MCF 10A (cell line): ENCODE results near the gene CHADL. TPM values are rescaled to one million over a fixed set of nuclear protein-coding genes. Genes with fewer than 3 reads are reported as not detected.
"Not testable (repeated sequence)": the region's sequence is repeated elsewhere in the genome, so short reads cannot be mapped to it uniquely, and the experiment has no call there.

Source experiments
- BruUV-seq: library from RNA; stranded (reverse); fragments of 400-500 nt; replicated peaks from 2 replicates; lab custom pipeline; 2021; lab: Mats Ljungman, UMichigan
- CTCF ChIA-PET: fragments of 300-600 bp; sonication (Branson Sonifier 250); formaldehyde crosslinking; extraction: SDS; loops from one replicate; lab custom pipeline; 2021; ENCODE audit warnings: antibody characterized with exemption, inconsistent platforms; lab: Yijun Ruan, JAX
- POLR2A ChIA-PET: fragments of 300-600, 350-650 bp; sonication (Branson Sonifier 250); formaldehyde crosslinking; extraction: SDS; loops from one replicate; lab custom pipeline; 2020; ENCODE audit warnings: antibody characterized with exemption, inconsistent platforms; lab: Yijun Ruan, JAX
- DNase-seq: peaks from one replicate; pipeline ENCODE4 v3.0.0-alpha.2; 2018; ENCODE audit not compliant: unreplicated experiment
- H3K27ac Mint-ChIP-seq: one replicate; pipeline ENCODE4 v1.8.0; 2022; ENCODE audit warnings: mild to moderate bottlenecking, low read depth, mixed read lengths; ENCODE audit not compliant: unreplicated experiment
- H3K27me3 Mint-ChIP-seq: one replicate; pipeline ENCODE4 v1.8.0; 2022; ENCODE audit warnings: mixed read lengths; ENCODE audit not compliant: insufficient read depth, unreplicated experiment
- H3K36me3 Mint-ChIP-seq: one replicate; pipeline ENCODE4 v1.8.0; 2022; ENCODE audit warnings: mild to moderate bottlenecking, moderate library complexity, mixed read lengths; ENCODE audit not compliant: insufficient read depth, unreplicated experiment
- H3K4me1 Mint-ChIP-seq: one replicate; pipeline ENCODE4 v1.8.0; 2022; ENCODE audit warnings: mixed read lengths; ENCODE audit not compliant: insufficient read depth, unreplicated experiment
- H3K4me3 Mint-ChIP-seq: one replicate; pipeline ENCODE4 v1.8.0; 2022; ENCODE audit warnings: mild to moderate bottlenecking, moderate library complexity, mixed read lengths; ENCODE audit not compliant: unreplicated experiment
- H3K9me3 Mint-ChIP-seq: one replicate; pipeline ENCODE4 v1.8.0; 2022; ENCODE audit warnings: mixed read lengths; ENCODE audit not compliant: unreplicated experiment
- CTCF ChIP-seq: fragments of 200-600 bp; IDR thresholded peaks from one replicate; pipeline ENCODE4 v1.8.0; 2022; ENCODE audit warnings: antibody characterized with exemption, mild to moderate bottlenecking; ENCODE audit not compliant: unreplicated experiment
- intact Hi-C: fragments of 100-400 bp; cut with micrococcal nuclease; formaldehyde crosslinking; loops from 2 replicates; pipeline ENCODE4 v1.14.1; 2022
- total RNA-seq: library from RNA; stranded (reverse); gene quantifications from 2 replicates; pipeline ENCODE4 v1.2.3, GENCODE V29; 2022

CHADL gene
- total RNA-seq, 1 experiment from 2014 or later, result 0.51 TPM

- Mint-ChIP-seq H3K27me3 (no peaks in the 10 kb centered on the region), H3K4me1 (no peaks in the 10 kb centered on the region), H3K27ac (no peak overlapping the region), H3K9me3 (no peaks in the 10 kb centered on the region), H3K4me3 (no peak overlapping the region), H3K36me3 (peaks cover 79% of the 10 kb centered on the region)
- ChIA-PET CTCF (interaction anchor here (0.7 kb wide), 1 partner anchor 34 kb away, joined by 4 read pairs; no protein-coding TSS in a partner anchor), POLR2A (no interaction called here)
- no peak for DNase-seq
- no peak for TF ChIP-seq CTCF
- no TSS peak for BruUV-seq
- intact Hi-C loops, result no loop called here
Measured at GRCh38 chr22:41263704-41264103, 23.0 kb upstream of the CHADL start.

GRCh38 chr22:41262250-41262765, 21.6 kb upstream of the CHADL start:
- POLR2A ChIA-PET, result interaction anchor here (1.2 to 1.9 kb wide), 2 partner anchors 12 to 18 kb away, joined by 4 to 5 read pairs; no protein-coding TSS in a partner anchor
- Mint-ChIP-seq H3K9me3 (no peaks in the 10 kb centered on the region), H3K36me3 (peaks cover 83% of the 10 kb centered on the region), H3K4me3 (no peak overlapping the region), H3K27ac (no peak overlapping the region), H3K4me1 (peaks cover under 1% of the 10 kb centered on the region), H3K27me3 (no peaks in the 10 kb centered on the region)
- CTCF ChIA-PET, result interaction anchor here (0.7 to 0.9 kb wide), 2 partner anchors 14 to 291 kb away, joined by 3 read pairs; no protein-coding TSS in a partner anchor
- BruUV-seq, result no TSS peak
- no peak for DNase-seq
- TF ChIP-seq CTCF, result no peak
- intact Hi-C loops, result no loop called here

GRCh38 chr22:41261541-41262249, 21.0 kb upstream of the CHADL start:
- H3K27ac Mint-ChIP-seq, result no peak overlapping the region
- BruUV-seq, result no TSS peak
- no peak for DNase-seq
- peaks cover 83% of the 10 kb centered on the region for H3K36me3 Mint-ChIP-seq
- no peaks in the 10 kb centered on the region for H3K27me3 Mint-ChIP-seq
- H3K9me3 Mint-ChIP-seq, result no peaks in the 10 kb centered on the region
- no peak for TF ChIP-seq CTCF
- no peak overlapping the region for H3K4me3 Mint-ChIP-seq
- ChIA-PET CTCF (interaction anchor here (0.7 to 0.9 kb wide), 2 partner anchors 15 to 290 kb away, joined by 3 read pairs; no protein-coding TSS in a partner anchor), POLR2A (interaction anchor here (0.5 to 1.9 kb wide), 4 partner anchors 11 to 25 kb away, joined by 3 to 5 read pairs (median 4); no protein-coding TSS in a partner anchor)
- intact Hi-C loops, result no loop called here
- peaks cover 7% of the 10 kb centered on the region for H3K4me1 Mint-ChIP-seq

- BruUV-seq, result no TSS peak
- Mint-ChIP-seq H3K36me3 (peaks cover 85% of the 10 kb centered on the region), H3K27me3 (no peaks in the 10 kb centered on the region), H3K27ac (no peak overlapping the region), H3K9me3 (no peaks in the 10 kb centered on the region), H3K4me1 (peaks cover 9% of the 10 kb centered on the region), H3K4me3 (no peak overlapping the region)
- ChIA-PET POLR2A (interaction anchor here (0.9 to 1.9 kb wide), 2 partner anchors 14 to 26 kb away, joined by 3 to 4 read pairs; no protein-coding TSS in a partner anchor), CTCF (no interaction called here)
- no peak for DNase-seq
- TF ChIP-seq CTCF, result no peak
- intact Hi-C loops, result no loop called here
Measured at GRCh38 chr22:41260871-41261270, 20.1 kb upstream of the CHADL start.

GRCh38 chr22:41259756-41260155, 19.0 kb upstream of the CHADL start:
- peaks cover 87% of the 10 kb centered on the region for H3K36me3 Mint-ChIP-seq
- H3K27me3 Mint-ChIP-seq, DNase-seq, intact Hi-C loops, H3K4me1 Mint-ChIP-seq, H3K4me3 Mint-ChIP-seq, CTCF ChIA-PET, BruUV-seq, H3K27ac Mint-ChIP-seq, H3K9me3 Mint-ChIP-seq, POLR2A ChIA-PET: not testable (repeated sequence)
